Spleen (tissue), 7 donors: ENCODE measurements around the gene IL32.
"Not testable (repeated sequence)": the region's sequence is repeated elsewhere in the genome, so short reads cannot be mapped to it uniquely, and the experiment has no call there.

Source experiments
- CTCF ChIP-seq, 11 experiments: fragments of 200-600 bp in 7 of 11; fragments of 450-650 bp in 4 of 11; sonication (generic) in 4 of 11; IDR thresholded peaks in 8 of 11; conservative IDR thresholded peaks in 3 of 11; 1 replicate in 7 of 11; 2 replicates in 4 of 11; pipeline versions ENCODE4 v1.4.0 to v1.8.0; 2016 to 2021; ENCODE audit warnings: antibody characterized with exemption in 11 of 11, inconsistent platforms in 4 of 11, mild to moderate bottlenecking in 1 of 11
- POLR2A ChIP-seq, 3 donors: fragments of 450-650 bp; IDR thresholded peaks; one replicate each; pipeline ENCODE4 v1.5.1; 2017; ENCODE audit warnings: antibody characterized with exemption in 3 of 3, mild to moderate bottlenecking in 1 of 3
- donor health status: DM: no; HTN: no; CAD: no; lungs with moderate emphysema.
- donor health status: DM: no; HTN: no; CAD: no.
- donor health status: DM: no; HTN: no; CAD: no.

GRCh38 chr16:3052571-3053329 is 12.7 kb upstream of the IL32 start:
- not testable (repeated sequence) for TF ChIP-seq CTCF (IDR thresholded peaks at IDR 0.05 in 8 of 11, conservative IDR thresholded peaks at IDR 0.05 in 3 of 11); POLR2A (IDR thresholded peaks at IDR 0.05)
